Epithelial cell of prostate (primary cell): Measurements from ENCODE around the gene TMEM158.

Experiments
- DNase-seq: peaks from one replicate; pipeline ENCODE4 v3.0.0-alpha.2; 2011; ENCODE audit warnings: low read depth, low spot score
- H3K27ac ChIP-seq: fragments of 450-650 bp; 2 replicates; pipeline ENCODE4 v1.5.1; 2017; ENCODE audit warnings: mild to moderate bottlenecking

TMEM158 gene

DNA sequence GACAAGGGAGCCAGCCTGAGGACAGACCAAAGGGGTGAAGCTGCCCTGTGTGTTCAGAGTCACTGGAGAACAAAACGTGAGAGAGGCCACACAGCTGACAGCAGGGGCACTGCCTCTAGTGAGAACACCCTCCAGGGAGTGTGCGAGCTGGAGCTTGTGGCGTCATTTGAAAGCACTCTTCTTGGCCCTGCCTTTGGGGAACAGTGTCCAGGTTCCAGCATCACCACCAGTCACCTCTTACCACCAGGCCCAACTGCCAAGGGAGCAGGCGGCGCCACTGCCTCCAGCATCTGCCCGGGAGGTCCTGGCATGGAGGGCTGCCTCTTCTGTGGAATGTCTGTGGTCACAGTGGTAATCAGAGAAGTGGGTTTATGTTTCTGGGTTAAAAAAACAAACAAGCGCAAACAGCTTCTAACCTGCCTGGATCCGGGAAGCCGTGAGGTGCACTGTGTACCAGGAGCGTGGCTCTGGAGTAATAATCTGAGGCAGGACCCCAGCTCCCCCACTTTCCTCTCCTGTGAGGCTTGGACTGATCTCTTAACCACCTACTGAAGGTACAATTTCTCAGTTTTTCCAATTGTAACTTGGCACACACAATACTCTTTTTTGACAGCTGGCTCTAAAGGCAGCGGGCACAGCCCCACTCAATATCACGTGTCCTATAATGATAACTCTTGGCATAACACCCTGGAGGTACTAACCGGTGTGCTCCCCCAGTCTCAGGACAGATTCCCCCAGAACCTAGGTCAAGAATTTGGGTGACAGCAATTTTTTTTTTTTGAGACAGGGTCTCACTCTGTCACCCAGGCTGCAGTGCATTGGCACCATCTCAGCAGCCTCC lies 47.7 kb downstream of the TMEM158 start:
- peak overlapping the region; percentile 9 for H3K27ac ChIP-seq
- DNase-seq = no peak

DNA sequence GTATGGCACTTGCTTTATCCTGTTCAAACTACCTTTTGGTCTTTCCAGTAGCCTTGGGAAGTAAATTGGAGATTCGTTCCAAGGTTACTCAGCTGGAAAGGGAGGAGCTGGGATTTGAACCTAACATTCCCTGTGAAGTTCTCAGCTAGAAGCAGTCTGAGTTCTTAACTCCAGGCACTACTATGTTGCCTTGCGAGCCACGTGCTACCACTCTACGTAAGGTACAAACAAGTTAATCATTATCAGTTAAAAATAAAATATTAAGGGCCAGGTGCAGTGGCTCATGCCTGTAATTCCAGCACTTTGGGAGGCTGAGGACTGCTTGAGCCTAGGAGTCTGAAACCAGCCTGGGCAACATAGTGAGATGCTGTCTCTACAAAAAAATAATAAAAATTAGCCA lies 49.2 kb downstream of the TMEM158 start:
- DNase-seq = no peak
- no peak overlapping the region for H3K27ac ChIP-seq
